HUES6 (cell line): ENCODE results near the gene IGF1R.

Experiments used
- H3K27ac ChIP-seq: 2 replicates; pipeline ENCODE4 v1.7.0; 2013; ENCODE audit warnings: low read depth, mild to moderate bottlenecking, low read length, inconsistent platforms
- H3K27me3 ChIP-seq: 2 replicates; pipeline ENCODE4 v1.6.1; 2013; ENCODE audit warnings: low read length; ENCODE audit not compliant: control insufficient read depth, insufficient read depth
- H3K36me3 ChIP-seq: 2 replicates; pipeline ENCODE4 v1.6.1; 2013; ENCODE audit warnings: low read length; ENCODE audit not compliant: control insufficient read depth, insufficient read depth
- H3K4me1 ChIP-seq: 2 replicates; pipeline ENCODE4 v1.6.1; 2013; ENCODE audit warnings: low read length; ENCODE audit not compliant: control insufficient read depth, insufficient read depth
- H3K4me3 ChIP-seq: 2 replicates; pipeline ENCODE4 v1.5.1; 2013; ENCODE audit warnings: low read depth, low read length
- H3K9ac ChIP-seq: one replicate; pipeline ENCODE4 v1.6.1; 2013; ENCODE audit warnings: mild to moderate bottlenecking, low read length
- H3K9me3 ChIP-seq: 2 replicates; pipeline ENCODE4 v1.6.1; 2013; ENCODE audit warnings: low read depth, low read length; ENCODE audit not compliant: control insufficient read depth, insufficient read depth

Gene IGF1R

DNA sequence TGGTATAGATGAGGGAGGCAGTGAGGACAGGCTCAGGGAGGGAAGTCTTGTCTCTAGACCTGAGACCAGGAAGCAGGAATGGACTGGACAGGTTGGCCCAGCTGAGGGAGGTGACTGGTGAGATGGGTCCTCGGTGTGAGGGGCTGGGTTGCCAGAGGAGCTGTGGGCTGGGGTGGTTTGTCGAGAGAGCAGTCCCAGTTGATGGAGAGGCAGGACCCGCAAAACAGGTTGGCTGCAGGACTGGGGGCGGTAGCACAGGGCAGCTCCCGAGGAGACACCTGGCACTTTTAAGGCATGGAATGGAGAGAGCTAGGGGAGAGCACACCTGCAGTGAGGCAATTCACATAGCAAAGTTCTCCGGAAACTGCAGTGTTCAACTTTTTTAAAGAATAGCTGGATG is 14.7 kb downstream of the IGF1R start:
- H3K9ac ChIP-seq: no peak overlapping the region
- H3K27ac ChIP-seq: no peak overlapping the region
- no peaks in the 10 kb centered on the region for H3K9me3 ChIP-seq
- no peaks in the 10 kb centered on the region for H3K27me3 ChIP-seq
- H3K4me1 ChIP-seq: peaks cover 78% of the 10 kb centered on the region
- no peak overlapping the region for H3K4me3 ChIP-seq
- H3K36me3 ChIP-seq: no peaks in the 10 kb centered on the region; the same call in 1 of the 2 replicates

GRCh38 chr15:98663606-98664005 is 15.3 kb downstream of the IGF1R start:
- no peak overlapping the region for H3K9ac ChIP-seq
- no peaks in the 10 kb centered on the region for H3K9me3 ChIP-seq
- no peak overlapping the region for H3K27ac ChIP-seq
- H3K36me3 ChIP-seq: no peaks in the 10 kb centered on the region; the same call in 1 of the 2 replicates
- no peaks in the 10 kb centered on the region for H3K27me3 ChIP-seq
- no peak overlapping the region for H3K4me3 ChIP-seq
- H3K4me1 ChIP-seq: peaks cover 78% of the 10 kb centered on the region

DNA sequence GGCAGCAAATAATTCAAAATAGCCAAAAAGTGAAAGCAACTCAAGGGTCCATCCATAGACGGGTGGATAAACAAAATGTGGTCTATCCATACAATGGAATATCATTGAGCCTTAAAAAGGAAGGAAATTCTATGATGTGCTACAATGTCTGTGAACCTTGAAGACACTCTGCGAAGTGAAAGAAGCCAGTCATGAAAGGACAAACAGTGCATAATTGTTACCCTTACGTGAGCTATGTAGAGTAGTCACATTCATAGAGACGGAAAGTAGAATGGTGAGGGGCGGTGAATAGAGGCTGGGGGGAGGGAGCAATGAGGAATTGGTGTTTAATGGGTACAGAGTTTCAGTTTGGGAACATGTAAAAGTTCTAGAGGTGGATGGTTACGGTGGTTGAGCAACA is 18.1 kb downstream of the IGF1R start:
- H3K9ac ChIP-seq: no peak overlapping the region
- H3K4me1 ChIP-seq: peaks cover 85% of the 10 kb centered on the region
- H3K27ac ChIP-seq: no peak overlapping the region
- no peak overlapping the region for H3K4me3 ChIP-seq
- no peaks in the 10 kb centered on the region for H3K27me3 ChIP-seq
- H3K9me3 ChIP-seq: no peaks in the 10 kb centered on the region
- H3K36me3 ChIP-seq: no peaks in the 10 kb centered on the region

DNA sequence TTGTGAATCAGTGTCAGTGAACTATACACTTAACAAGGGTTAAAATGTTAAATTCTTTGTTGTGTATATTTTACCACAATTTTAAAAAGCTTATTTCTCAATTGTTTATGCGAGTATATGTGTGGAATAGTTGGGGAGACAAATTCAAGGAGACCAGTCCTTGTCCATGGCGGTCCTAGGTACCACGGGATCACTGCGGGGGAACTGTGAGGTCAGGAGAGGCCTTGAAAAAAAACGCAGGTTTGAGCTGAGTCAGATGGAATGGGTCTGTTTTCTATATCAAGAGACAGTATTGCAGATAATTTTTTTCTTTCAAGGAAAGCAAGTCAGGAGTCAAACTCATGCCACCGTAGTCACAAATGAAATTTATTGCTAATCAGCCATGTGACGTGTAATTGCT is 18.5 kb downstream of the IGF1R start:
- H3K27me3 ChIP-seq: no peaks in the 10 kb centered on the region
- H3K4me3 ChIP-seq: no peak overlapping the region
- no peaks in the 10 kb centered on the region for H3K9me3 ChIP-seq
- no peak overlapping the region for H3K9ac ChIP-seq
- peaks cover 89% of the 10 kb centered on the region for H3K4me1 ChIP-seq
- no peaks in the 10 kb centered on the region for H3K36me3 ChIP-seq
- no peak overlapping the region for H3K27ac ChIP-seq

DNA sequence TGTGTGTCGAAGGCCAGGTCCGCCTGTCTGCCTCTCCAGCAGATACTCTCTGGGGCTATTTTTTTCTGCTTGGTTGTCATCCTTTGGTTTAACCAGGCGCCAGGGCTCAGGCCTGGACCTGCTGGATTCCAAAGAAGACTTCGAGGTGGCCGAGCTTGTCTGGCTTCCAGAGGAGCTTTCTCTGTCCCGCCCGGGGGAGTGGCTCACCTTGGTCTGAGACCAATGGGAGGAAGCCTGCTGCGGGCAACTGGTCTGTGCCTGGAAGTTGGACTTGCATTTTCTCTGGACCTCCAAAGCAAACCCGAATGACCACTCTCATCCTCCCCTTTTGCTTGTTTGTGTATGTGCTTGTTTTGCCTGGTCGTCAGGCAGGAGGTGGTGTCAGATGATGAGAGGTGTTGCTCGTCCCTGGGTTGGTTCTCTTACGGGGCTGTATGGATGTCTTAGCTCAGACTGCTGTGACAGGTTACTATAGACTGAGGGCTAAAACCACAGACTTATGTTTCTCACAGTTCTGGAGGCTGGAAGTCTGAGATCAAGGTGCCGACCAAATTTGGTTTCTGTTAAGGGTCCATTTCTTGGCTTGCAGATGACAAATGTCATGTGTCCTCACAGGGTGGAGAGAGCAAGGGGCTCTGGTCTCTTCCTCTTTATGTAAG is 19.3 kb downstream of the IGF1R start:
- Histone ChIP-seq H3K36me3 (no peaks in the 10 kb centered on the region), H3K27ac (peak overlapping the region; percentile 61; the same call in 1 of the 2 replicates), H3K27me3 (no peaks in the 10 kb centered on the region), H3K4me1 (peaks cover 89% of the 10 kb centered on the region), H3K9ac (no peak overlapping the region), H3K4me3 (no peak overlapping the region), H3K9me3 (no peaks in the 10 kb centered on the region)

DNA sequence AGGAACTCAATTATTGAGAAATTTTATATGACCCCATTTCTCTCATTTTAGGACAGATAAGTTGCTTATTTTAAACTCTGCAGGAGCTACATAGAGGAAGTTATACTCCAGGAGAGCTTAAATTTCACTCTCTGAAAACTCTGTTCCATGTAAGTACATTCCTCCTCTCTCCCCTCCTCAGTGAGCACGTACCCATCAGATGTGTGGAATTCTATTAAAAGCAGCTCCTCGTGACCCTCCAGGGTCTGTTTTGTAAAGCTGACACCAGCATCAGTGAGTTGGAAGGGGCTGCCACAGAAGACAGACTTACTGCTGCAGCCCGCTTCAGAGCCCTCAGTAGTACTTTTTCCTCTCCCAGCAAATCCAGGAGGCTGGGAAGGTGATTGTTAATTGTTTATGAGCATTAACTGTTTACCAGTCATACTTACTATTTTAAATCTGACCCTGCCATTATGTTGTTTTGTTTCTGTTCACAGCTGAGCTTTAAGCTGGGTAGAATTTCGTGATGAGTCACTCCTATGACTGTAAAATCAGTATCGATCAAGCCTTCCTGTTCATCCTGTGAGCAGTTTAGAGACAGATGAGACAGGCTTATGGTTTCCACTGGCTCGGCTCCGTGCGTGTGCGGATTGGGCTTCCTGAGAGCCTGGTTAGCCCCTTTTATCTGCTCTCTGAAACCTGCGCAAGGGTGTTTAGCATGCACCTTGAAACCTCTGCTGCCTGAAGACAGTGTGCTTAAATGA is 20.4 kb downstream of the IGF1R start:
- no peaks in the 10 kb centered on the region for H3K36me3 ChIP-seq
- no peak overlapping the region for H3K4me3 ChIP-seq

DNA sequence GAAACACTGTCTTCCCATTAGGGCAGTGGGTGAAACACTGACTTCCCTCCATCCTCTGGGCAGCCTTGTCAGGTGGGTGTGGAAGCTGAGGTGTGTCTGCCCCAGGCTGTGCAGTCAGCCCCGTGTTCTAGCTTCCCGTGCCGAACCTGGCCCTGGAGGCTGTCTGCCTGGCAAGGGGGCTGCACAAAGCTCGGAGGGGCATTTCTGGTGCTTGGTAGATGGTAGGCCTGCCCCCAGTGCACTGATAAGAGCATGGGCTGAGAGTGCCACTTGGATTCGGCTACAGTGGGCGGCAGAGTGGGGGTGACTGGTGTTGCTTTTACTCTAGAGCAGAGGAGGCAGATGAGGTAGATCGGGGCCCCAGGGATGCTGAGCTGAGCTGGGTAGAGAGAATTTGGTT is 21.3 kb downstream of the IGF1R start:
- peaks cover 89% of the 10 kb centered on the region for H3K4me1 ChIP-seq
- no peaks in the 10 kb centered on the region for H3K27me3 ChIP-seq
- no peaks in the 10 kb centered on the region for H3K36me3 ChIP-seq
- no peaks in the 10 kb centered on the region for H3K9me3 ChIP-seq
- no peak overlapping the region for H3K4me3 ChIP-seq
- peak overlapping the region; percentile 99 for H3K27ac ChIP-seq
- peak overlapping the region; percentile 29 for H3K9ac ChIP-seq

More for the DNA sequence above, 20.4 kb downstream of the IGF1R start:
- Histone ChIP-seq H3K9me3 (no peaks in the 10 kb centered on the region), H3K9ac (peak overlapping the region; percentile 29), H3K27me3 (no peaks in the 10 kb centered on the region), H3K27ac (peak overlapping the region; percentile 99), H3K4me1 (peaks cover 88% of the 10 kb centered on the region)

- Histone ChIP-seq H3K9me3 (no peaks in the 10 kb centered on the region), H3K4me3 (peak overlapping the region; percentile 32), H3K27ac (peak overlapping the region; percentile 99), H3K36me3 (no peaks in the 10 kb centered on the region), H3K4me1 (peaks cover 76% of the 10 kb centered on the region), H3K27me3 (no peaks in the 10 kb centered on the region), H3K9ac (peak overlapping the region; percentile 73)
Measured at GRCh38 chr15:98671060-98672008, 23.0 kb downstream of the IGF1R start.

DNA sequence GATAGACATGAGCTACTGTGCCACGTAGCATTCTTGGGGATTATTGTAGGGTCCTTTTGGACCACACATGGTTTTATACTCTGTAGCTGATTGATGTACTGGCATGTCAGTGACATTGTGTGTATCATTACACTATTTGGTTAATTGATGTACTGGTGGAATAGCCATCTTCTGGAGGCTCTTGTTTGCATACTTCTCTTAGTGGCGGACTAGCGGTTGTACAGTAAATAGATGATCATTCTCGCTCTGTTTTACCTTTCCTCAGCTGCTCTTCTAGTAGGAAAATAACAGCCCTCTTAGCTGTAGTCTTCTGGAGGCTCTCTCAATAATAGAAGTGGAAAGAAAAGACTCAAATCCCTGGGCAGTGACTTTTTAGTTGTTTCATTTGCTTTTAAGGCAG is 24.8 kb downstream of the IGF1R start:
- Histone ChIP-seq H3K9me3 (no peaks in the 10 kb centered on the region), H3K4me1 (peaks cover 66% of the 10 kb centered on the region)

GRCh38 chr15:98674336-98674735 is 26.0 kb downstream of the IGF1R start:
- H3K36me3 ChIP-seq: no peaks in the 10 kb centered on the region
- no peak overlapping the region for H3K27ac ChIP-seq
- no peak overlapping the region for H3K9ac ChIP-seq
- H3K4me1 ChIP-seq: peaks cover 57% of the 10 kb centered on the region
- no peaks in the 10 kb centered on the region for H3K9me3 ChIP-seq
- H3K4me3 ChIP-seq: no peak overlapping the region
- H3K27me3 ChIP-seq: no peaks in the 10 kb centered on the region

More for the DNA sequence above, 24.8 kb downstream of the IGF1R start:
- Histone ChIP-seq H3K36me3 (no peaks in the 10 kb centered on the region), H3K4me3 (no peak overlapping the region), H3K27ac (no peak overlapping the region), H3K9ac (no peak overlapping the region), H3K27me3 (no peaks in the 10 kb centered on the region)
